Epithelial cell of esophagus (primary cell): Measurements from ENCODE around the gene RGS19.

Experiments
- DNase-seq: peaks from one replicate; pipeline ENCODE4 v3.0.0; 2010; ENCODE audit warnings: low read depth
- H3K4me3 ChIP-seq: 2 replicates; pipeline ENCODE4 v1.5.1; 2011; ENCODE audit warnings: mild to moderate bottlenecking, low read length, control low read depth
- TF ChIP-seq, protein P1 (sequence below): IDR thresholded peaks from 2 replicates; pipeline ENCODE4 v1.5.1; 2011; ENCODE audit warnings: low read depth, mild to moderate bottlenecking, low read length, control low read depth, inconsistent platforms; ENCODE audit not compliant: insufficient read depth; ENCODE audit errors: missing control alignments

RGS19 gene

GRCh38 chr20:64111841-64112641, 32.7 kb upstream of the RGS19 start:
- no peak overlapping the region for H3K4me3 ChIP-seq
- TF ChIP-seq, protein P1, sequence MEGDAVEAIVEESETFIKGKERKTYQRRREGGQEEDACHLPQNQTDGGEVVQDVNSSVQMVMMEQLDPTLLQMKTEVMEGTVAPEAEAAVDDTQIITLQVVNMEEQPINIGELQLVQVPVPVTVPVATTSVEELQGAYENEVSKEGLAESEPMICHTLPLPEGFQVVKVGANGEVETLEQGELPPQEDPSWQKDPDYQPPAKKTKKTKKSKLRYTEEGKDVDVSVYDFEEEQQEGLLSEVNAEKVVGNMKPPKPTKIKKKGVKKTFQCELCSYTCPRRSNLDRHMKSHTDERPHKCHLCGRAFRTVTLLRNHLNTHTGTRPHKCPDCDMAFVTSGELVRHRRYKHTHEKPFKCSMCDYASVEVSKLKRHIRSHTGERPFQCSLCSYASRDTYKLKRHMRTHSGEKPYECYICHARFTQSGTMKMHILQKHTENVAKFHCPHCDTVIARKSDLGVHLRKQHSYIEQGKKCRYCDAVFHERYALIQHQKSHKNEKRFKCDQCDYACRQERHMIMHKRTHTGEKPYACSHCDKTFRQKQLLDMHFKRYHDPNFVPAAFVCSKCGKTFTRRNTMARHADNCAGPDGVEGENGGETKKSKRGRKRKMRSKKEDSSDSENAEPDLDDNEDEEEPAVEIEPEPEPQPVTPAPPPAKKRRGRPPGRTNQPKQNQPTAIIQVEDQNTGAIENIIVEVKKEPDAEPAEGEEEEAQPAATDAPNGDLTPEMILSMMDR = no peak
- no peak for DNase-seq

DNA sequence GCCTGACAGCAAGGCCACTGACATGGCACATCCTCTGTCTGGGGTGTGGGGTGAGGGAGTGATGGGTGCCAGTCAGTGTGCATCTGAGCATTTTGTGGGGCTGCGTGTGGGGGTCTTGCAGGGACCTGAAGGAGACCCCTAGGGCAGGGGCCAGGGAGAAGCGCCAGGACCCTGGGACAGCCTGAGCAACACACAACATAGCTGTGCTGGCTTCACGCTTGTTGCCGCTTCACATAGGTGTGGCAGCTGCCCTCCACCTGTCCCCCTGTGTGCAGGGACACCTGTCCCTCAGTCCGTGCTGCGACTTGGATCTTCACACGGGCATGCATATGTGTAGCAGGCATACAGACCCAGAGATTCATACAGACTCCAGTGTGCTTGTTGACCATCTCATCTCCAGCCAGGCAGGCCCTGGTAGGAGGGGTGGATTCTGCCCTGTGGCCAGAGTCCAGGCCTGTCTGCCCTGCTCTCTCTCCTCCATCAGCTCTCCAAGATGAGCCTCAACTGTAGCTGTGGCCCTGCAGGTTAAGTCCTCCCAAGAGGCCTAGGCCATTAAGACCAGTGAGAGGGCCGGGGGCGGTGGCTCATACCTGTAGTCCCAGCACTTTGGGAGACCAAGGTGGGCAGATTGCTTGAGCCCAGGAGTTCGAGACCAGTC, 31.2 kb upstream of the RGS19 start:
- TF ChIP-seq, protein P1 = no peak
- no peak for DNase-seq
- H3K4me3 ChIP-seq = no peak overlapping the region

- no peak overlapping the region for H3K4me3 ChIP-seq
- TF ChIP-seq, protein P1 = no peak
- DNase-seq = no peak
Observed at GRCh38 chr20:64109831-64110391, 30.6 kb upstream of the RGS19 start.

DNA sequence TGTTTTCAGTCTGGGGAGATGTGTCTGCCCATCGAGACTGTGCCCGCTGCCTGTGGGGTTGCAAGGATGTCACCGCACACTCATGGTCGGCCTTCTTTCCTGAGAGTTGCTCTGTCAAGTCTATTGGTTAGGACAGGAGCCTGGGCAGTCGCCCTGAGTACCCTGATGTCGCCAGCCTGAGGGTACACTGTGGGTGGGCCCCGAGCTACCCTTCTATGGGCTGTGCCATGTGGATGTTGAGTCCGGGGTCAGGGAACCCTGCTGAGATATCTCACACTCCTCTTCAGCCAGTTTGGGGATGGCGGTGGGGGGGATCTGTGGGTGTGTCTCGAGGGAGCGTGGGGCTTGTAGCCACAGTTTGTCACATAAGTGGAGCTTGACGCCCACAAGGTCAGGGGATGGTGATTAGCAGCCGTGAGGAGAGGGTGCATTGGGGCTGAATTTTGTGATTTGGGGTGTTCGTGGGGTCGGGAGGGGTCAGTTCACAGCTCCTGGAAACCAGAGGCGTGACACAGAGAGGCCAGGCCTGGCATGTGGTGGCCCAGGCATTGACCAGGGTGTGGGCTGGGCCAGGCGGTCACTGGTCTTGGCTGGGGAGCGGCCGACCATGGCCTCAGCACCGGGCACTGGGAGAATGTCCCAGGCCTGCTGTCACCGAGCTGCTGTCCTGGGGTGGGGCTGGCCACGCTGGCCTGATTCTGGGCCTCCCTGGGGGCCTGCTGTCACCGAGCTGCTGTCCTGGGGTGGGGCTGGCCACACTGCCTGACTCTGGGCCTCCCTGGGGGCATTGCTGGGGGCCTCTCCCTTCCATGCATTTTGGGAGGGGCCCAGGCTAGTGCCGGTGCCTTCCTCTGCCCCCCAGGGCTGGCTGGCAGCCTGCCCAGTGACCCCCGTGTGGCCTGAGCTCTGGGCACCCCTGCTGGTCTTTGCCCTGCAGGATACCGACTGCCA, 29.7 kb upstream of the RGS19 start:
- no peak overlapping the region for H3K4me3 ChIP-seq
- TF ChIP-seq, protein P1 = no peak
- DNase-seq = no peak

DNA sequence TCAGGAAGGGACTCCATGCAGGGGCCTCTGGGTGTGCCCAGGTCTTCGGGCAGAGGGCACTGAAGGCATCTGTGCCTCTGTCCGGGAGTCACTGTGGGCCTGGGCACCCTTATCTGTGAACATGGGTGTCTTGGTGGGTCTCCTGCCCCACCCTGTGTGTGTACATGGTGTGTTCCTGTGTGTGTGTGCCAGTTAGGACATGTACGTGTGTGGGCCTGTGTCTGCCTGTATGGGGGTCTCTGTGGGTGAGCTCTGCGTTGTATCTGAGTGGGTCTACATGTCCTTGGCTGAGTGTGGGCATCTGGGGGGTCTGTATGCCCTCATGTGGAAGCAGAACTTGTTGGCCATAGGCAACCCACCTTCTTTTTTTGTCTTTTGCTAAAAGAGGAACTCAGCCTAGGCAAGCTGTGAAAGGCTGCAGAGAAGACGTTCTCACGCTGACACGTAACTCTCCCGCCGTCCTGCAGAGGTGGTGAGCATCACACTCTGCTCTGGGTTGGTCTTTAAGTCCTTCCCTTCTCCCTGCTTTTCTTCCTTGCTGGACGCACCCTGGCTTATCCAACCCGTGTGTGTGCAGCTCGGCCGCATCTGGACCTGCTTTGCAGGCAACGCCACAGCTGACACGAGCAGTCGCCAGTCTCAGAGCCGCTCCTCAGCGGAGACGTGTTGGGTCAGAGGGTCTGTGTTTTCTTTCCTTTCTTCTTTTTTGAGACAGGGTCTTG, 28.6 kb upstream of the RGS19 start:
- TF ChIP-seq, protein P1 = no peak
- DNase-seq = no peak

More for the DNA sequence above, 28.6 kb upstream of the RGS19 start:
- H3K4me3 ChIP-seq = no peak overlapping the region
